H1 (cell line): ENCODE measurements around the gene L3MBTL1. TPM values are rescaled to one million over a fixed set of nuclear protein-coding genes. Genes with fewer than 3 reads are reported as not detected.

Experiments
- CTCF ChIA-PET: fragments of 300-600 bp; sonication (Branson Sonifier 250); formaldehyde crosslinking; loops from one replicate; lab custom pipeline; 2021; ENCODE audit not compliant: partially characterized antibody; lab: Charles Lee
- POLR2A ChIA-PET: fragments of 300-600 bp; sonication (Branson Sonifier 250); formaldehyde crosslinking; loops from one replicate; lab custom pipeline; 2021; ENCODE audit warnings: inconsistent platforms; ENCODE audit not compliant: partially characterized antibody; lab: Charles Lee
- DNase-seq, 2 experiments: peaks; one replicate each; pipeline versions ENCODE4 v3.0.0 to v3.0.0-alpha.2; 2010 to 2022; ENCODE audit warnings: low spot score in 2 of 2, low read depth in 1 of 2, mixed read lengths in 1 of 2
- FAIRE-seq: peaks from 2 replicates; lab custom pipeline; 2011; peaks lifted over from hg19 to GRCh38; lab: Jason Lieb, UNC
- H2AFZ ChIP-seq: 2 replicates; pipeline ENCODE4 v1.8.1; 2012; ENCODE audit warnings: low read length, inconsistent platforms
- H2AK5ac ChIP-seq: 2 replicates; pipeline ENCODE4 v1.6.1; 2013; ENCODE audit warnings: low read depth, low read length
- H2BK120ac ChIP-seq: replicated peaks from 2 replicates; pipeline ENCODE3; 2013; ENCODE audit warnings: low read depth, low read length, inconsistent platforms
- H2BK12ac ChIP-seq: 2 replicates; pipeline ENCODE4 v1.6.1; 2013; ENCODE audit warnings: low read depth, low read length
- H2BK15ac ChIP-seq: 2 replicates; pipeline ENCODE4 v1.6.1; 2013; ENCODE audit warnings: low read length
- H2BK20ac ChIP-seq: 2 replicates; pipeline ENCODE4 v1.6.1; 2013; ENCODE audit warnings: low read length
- H2BK5ac ChIP-seq: 2 replicates; pipeline ENCODE4 v1.6.1; 2013; ENCODE audit warnings: low read depth, low read length
- H3K14ac ChIP-seq: 2 replicates; pipeline ENCODE4 v1.6.1; 2013; ENCODE audit warnings: inconsistent platforms; ENCODE audit not compliant: insufficient read length
- H3K18ac ChIP-seq: 2 replicates; pipeline ENCODE4 v1.6.1; 2013; ENCODE audit warnings: low read length; ENCODE audit errors: extremely low read depth
- H3K23ac ChIP-seq: 2 replicates; pipeline ENCODE4 v1.6.1; 2013; ENCODE audit warnings: inconsistent platforms; ENCODE audit not compliant: insufficient read length
- H3K23me2 ChIP-seq: 2 replicates; pipeline ENCODE4 v1.6.1; 2013; ENCODE audit warnings: low read depth, low read length
- H3K27ac ChIP-seq: 2 replicates; pipeline ENCODE4 v1.6.1; 2011; ENCODE audit warnings: low read depth, low read length, inconsistent platforms
- H3K27me3 ChIP-seq, 4 experiments: replicated peaks in 1 of 4; 1 replicate in 1 of 4; 2 replicates in 3 of 4; pipeline versions ENCODE4 v1.6.1 to v1.8.1; 2011 to 2013; ENCODE audit warnings: low read length in 3 of 4, mild to moderate bottlenecking in 3 of 4, inconsistent platforms in 2 of 4, mixed read lengths in 2 of 4, moderate library complexity in 1 of 4; ENCODE audit not compliant: control insufficient read depth in 3 of 4, insufficient read depth in 3 of 4; ENCODE audit errors: extremely low read depth in 1 of 4
- H3K36me3 ChIP-seq, 4 experiments: 2 replicates each; pipeline versions ENCODE4 v1.6.1 to v1.8.1; 2011 to 2013; ENCODE audit warnings: mild to moderate bottlenecking in 4 of 4, low read length in 3 of 4, moderate library complexity in 2 of 4, control low read depth in 1 of 4, inconsistent platforms in 1 of 4; ENCODE audit not compliant: insufficient read depth in 4 of 4, control insufficient read depth in 2 of 4
- H3K4ac ChIP-seq: replicated peaks from 2 replicates; pipeline ENCODE3; 2013; ENCODE audit warnings: low read length, low read depth, mixed read lengths, inconsistent platforms; ENCODE audit not compliant: insufficient read length
- H3K4me1 ChIP-seq, 4 experiments: replicated peaks in 1 of 4; 1 replicate in 1 of 4; 2 replicates in 3 of 4; pipeline versions ENCODE4 v1.6.1 to v1.8.1; 2011 to 2013; ENCODE audit warnings: low read length in 3 of 4, inconsistent platforms in 2 of 4, mixed read lengths in 1 of 4; ENCODE audit not compliant: insufficient read depth in 4 of 4, control insufficient read depth in 3 of 4
- H3K4me2 ChIP-seq, 2 experiments: 2 replicates each; pipeline versions ENCODE4 v1.6.1 to v1.8.1; 2011 to 2013; ENCODE audit warnings: low read depth in 2 of 2, low read length in 2 of 2, control low read depth in 1 of 2, inconsistent platforms in 1 of 2, mild to moderate bottlenecking in 1 of 2; ENCODE audit not compliant: insufficient read depth in 1 of 2
- H3K4me3 ChIP-seq, 4 experiments: fragments of 200-600, 300-600 bp in 1 of 4; sonication (generic), shearing (Covaris generic), sonication (Bioruptor Twin) in 1 of 4; 2 replicates each; pipeline versions ENCODE4 v1.5.1 to v1.8.1; 2011 to 2016; ENCODE audit warnings: low read length in 4 of 4, low read depth in 3 of 4, control low read depth in 2 of 4, inconsistent platforms in 2 of 4, mild to moderate bottlenecking in 2 of 4, mixed read lengths in 1 of 4, moderate library complexity in 1 of 4; ENCODE audit not compliant: insufficient read depth in 2 of 4; ENCODE audit errors: extremely low read depth in 1 of 4
- H3K56ac ChIP-seq: replicated peaks from 2 replicates; pipeline ENCODE3; 2013; ENCODE audit warnings: low read depth, mild to moderate bottlenecking, mixed read lengths, low read length, inconsistent platforms; ENCODE audit not compliant: insufficient read length
- H3K79me1 ChIP-seq: 2 replicates; pipeline ENCODE4 v1.6.1; 2013; ENCODE audit warnings: low read depth, low read length, control low read depth
- H3K79me2 ChIP-seq, 2 experiments: 2 replicates each; pipeline versions ENCODE4 v1.6.1 to v1.8.1; 2012 to 2013; ENCODE audit warnings: low read length in 2 of 2, mild to moderate bottlenecking in 2 of 2, inconsistent platforms in 1 of 2; ENCODE audit not compliant: insufficient read depth in 2 of 2, control insufficient read depth in 1 of 2
- H3K9ac ChIP-seq, 4 experiments: replicated peaks in 1 of 4; 1 replicate in 1 of 4; 2 replicates in 3 of 4; pipeline versions ENCODE4 v1.6.1 to v1.8.1; 2011 to 2013; ENCODE audit warnings: low read depth in 3 of 4, low read length in 3 of 4, control low read depth in 2 of 4, mild to moderate bottlenecking in 2 of 4, moderate library complexity in 2 of 4, inconsistent platforms in 1 of 4; ENCODE audit errors: extremely low read depth in 1 of 4
- H3K9me3 ChIP-seq, 2 experiments: 2 replicates each; pipeline versions ENCODE4 v1.6.1 to v1.8.1; 2012 to 2013; ENCODE audit warnings: mild to moderate bottlenecking in 2 of 2, moderate library complexity in 2 of 2, control low read depth in 1 of 2, inconsistent platforms in 1 of 2, low read depth in 1 of 2, low read length in 1 of 2, mixed read lengths in 1 of 2; ENCODE audit not compliant: insufficient read depth in 2 of 2
- H4K20me1 ChIP-seq, 2 experiments: replicated peaks in 1 of 2; 2 replicates each; pipeline versions ENCODE3 to v1.8.1; 2011 to 2013; ENCODE audit warnings: inconsistent platforms in 2 of 2, low read length in 2 of 2, mild to moderate bottlenecking in 1 of 2; ENCODE audit not compliant: insufficient read depth in 2 of 2, control insufficient read depth in 1 of 2
- H4K5ac ChIP-seq: 2 replicates; pipeline ENCODE4 v1.6.1; 2013; ENCODE audit warnings: low read length, low read depth, mixed read lengths, inconsistent platforms; ENCODE audit not compliant: insufficient read length
- H4K8ac ChIP-seq: 2 replicates; pipeline ENCODE4 v1.8.0; 2013; ENCODE audit warnings: mild to moderate bottlenecking, moderate library complexity, low read length, inconsistent platforms; ENCODE audit not compliant: insufficient read depth; ENCODE audit errors: extremely low read depth
- H4K91ac ChIP-seq: replicated peaks from 2 replicates; pipeline ENCODE3; 2013; ENCODE audit warnings: low read length, mixed read lengths, inconsistent platforms; ENCODE audit not compliant: insufficient read length
- JUN ChIP-seq: IDR thresholded peaks from 2 replicates; pipeline ENCODE4 v1.6.1; 2011; ENCODE audit warnings: low read depth, mild to moderate bottlenecking, improper control_type of control experiment, low read length
- JUND ChIP-seq: IDR thresholded peaks from 2 replicates; pipeline ENCODE4 v1.6.1; 2011; ENCODE audit warnings: mild to moderate bottlenecking, improper control_type of control experiment, low read length
- RNF2 ChIP-seq: fragments of 200-900, 300-1000 bp; sonication (generic); IDR thresholded peaks from 2 replicates; pipeline ENCODE4 v1.7.1; 2016; ENCODE audit warnings: borderline replicate concordance, low read depth, mild to moderate bottlenecking, antibody characterized with exemption, low read length; ENCODE audit not compliant: poor library complexity, severe bottlenecking; ENCODE audit errors: missing control alignments
- USF2 ChIP-seq: IDR thresholded peaks from 2 replicates; pipeline ENCODE4 v1.6.1; 2011; ENCODE audit warnings: low read length, improper control_type of control experiment
- WGBS, 2 experiments: shearing (Covaris generic) in 1 of 2; methylation state at CpG; one replicate each; pipeline versions ENCODE4 v1.1.6 to v1.1.7; 2013 to 2015; ENCODE audit warnings: low lambda C conversion rate in 2 of 2, mixed read lengths in 2 of 2, inconsistent platforms in 1 of 2, low coverage in 1 of 2, missing lambda C conversion rate in 1 of 2; ENCODE audit not compliant: insufficient replicate concordance in 2 of 2, insufficient coverage in 1 of 2, insufficient read length in 1 of 2; ENCODE audit errors: extremely low coverage in 1 of 2, missing lambda C conversion rate in 1 of 2; 5-methylcytosine and 5-hydroxymethylcytosine counted together
- polyA plus RNA-seq, 7 experiments: library from polyadenylated mRNA; depleted of rRNA in 3 of 7; stranded (reverse) in 5 of 7; unstranded in 2 of 7; fragments of >200 nt in 5 of 7; fragments of 200-250 nt in 2 of 7; gene quantifications; 1 replicate in 5 of 7; 2 replicates in 1 of 7; 4 replicates in 1 of 7; pipeline versions ENCODE4 v1.2.1 to v1.2.3, GENCODE V29; 2011 to 2013; ENCODE audit warnings: missing spikeins in 2 of 7, mixed read lengths in 2 of 7
- total RNA-seq: library from RNA; stranded (reverse); fragmentation: NEBNext Ultra II Directional; extraction: Animal tissue kit (Norgen Biotek cat#: 25700); gene quantifications from 2 replicates; pipeline ENCODE4 v1.2.1, GENCODE V29; 2021

Gene L3MBTL1
- total and polyA plus RNA-seq, 2 of the 8 experiments (the other 6 are each of a cell fraction or from before 2014, with no cell fraction given): 11.9 to 17.0 TPM

GRCh38 chr20:43477193-43477592 lies 30.3 kb upstream of the L3MBTL1 start:
- ChIA-PET CTCF (interaction anchor here (0.6 kb wide), 1 partner anchor 15 kb away, joined by 3 read pairs; no protein-coding TSS in a partner anchor), POLR2A (interaction anchor here (1.1 to 4.5 kb wide), 4 partner anchors 10 to 20 kb away, joined by 3 to 49 read pairs (median 6); partner anchors contain the start of gene SRSF6)
- no peaks in the 10 kb centered on the region for H3K36me3 ChIP-seq
- H4K5ac ChIP-seq: no peak overlapping the region
- H4K20me1 ChIP-seq: no peaks in the 10 kb centered on the region
- H3K18ac ChIP-seq: no peak overlapping the region
- H2AFZ ChIP-seq: no peak overlapping the region
- no peak overlapping the region for H2BK20ac ChIP-seq
- no peak overlapping the region for H3K9ac ChIP-seq
- no peak overlapping the region for H2BK12ac ChIP-seq
- H2BK15ac ChIP-seq: no peak overlapping the region
- H3K79me2 ChIP-seq: no peaks in the 10 kb centered on the region
- no peak overlapping the region for H4K8ac ChIP-seq
- WGBS, 2 experiments: 86% methylated on average over 3 of the region's 3 CpGs; no CpG with 5 or more reads in 1 of the 2 experiments
- no peak overlapping the region for H3K27ac ChIP-seq
- H3K4ac ChIP-seq: no peak overlapping the region
- H3K27me3 ChIP-seq: no peaks in the 10 kb centered on the region
- H3K23me2 ChIP-seq: no peaks in the 10 kb centered on the region
- FAIRE-seq (no peak), DNase-seq (no peak)
- no peak overlapping the region for H2AK5ac ChIP-seq
- no peak overlapping the region for H3K23ac ChIP-seq
- no peaks in the 10 kb centered on the region for H3K79me1 ChIP-seq
- H3K4me1 ChIP-seq: no peaks in the 10 kb centered on the region
- H3K56ac ChIP-seq: no peak overlapping the region
- H3K4me3 ChIP-seq: no peak overlapping the region
- H3K9me3 ChIP-seq: peaks cover 4% of the 10 kb centered on the region in 2 experiments; a peak in 2 of 4 replicates
- H4K91ac ChIP-seq: no peak overlapping the region
- no peak overlapping the region for H2BK5ac ChIP-seq
- no peak overlapping the region for H3K4me2 ChIP-seq
- no peak overlapping the region for H3K14ac ChIP-seq
- H2BK120ac ChIP-seq: no peak overlapping the region
- TF ChIP-seq RNF2 (no peak), JUND (no peak), USF2 (no peak), JUN (no peak)
